GDM1 (cell line): ENCODE results near the gene ATP6V0D1.
A peak's percentile ranks its signal among the peaks of the same experiment; 100 is the strongest.

Source experiments
- DNase-seq: peaks from one replicate; lab custom pipeline; 2025; lab: John Stamatoyannopoulos, UW

Gene ATP6V0D1

DNA sequence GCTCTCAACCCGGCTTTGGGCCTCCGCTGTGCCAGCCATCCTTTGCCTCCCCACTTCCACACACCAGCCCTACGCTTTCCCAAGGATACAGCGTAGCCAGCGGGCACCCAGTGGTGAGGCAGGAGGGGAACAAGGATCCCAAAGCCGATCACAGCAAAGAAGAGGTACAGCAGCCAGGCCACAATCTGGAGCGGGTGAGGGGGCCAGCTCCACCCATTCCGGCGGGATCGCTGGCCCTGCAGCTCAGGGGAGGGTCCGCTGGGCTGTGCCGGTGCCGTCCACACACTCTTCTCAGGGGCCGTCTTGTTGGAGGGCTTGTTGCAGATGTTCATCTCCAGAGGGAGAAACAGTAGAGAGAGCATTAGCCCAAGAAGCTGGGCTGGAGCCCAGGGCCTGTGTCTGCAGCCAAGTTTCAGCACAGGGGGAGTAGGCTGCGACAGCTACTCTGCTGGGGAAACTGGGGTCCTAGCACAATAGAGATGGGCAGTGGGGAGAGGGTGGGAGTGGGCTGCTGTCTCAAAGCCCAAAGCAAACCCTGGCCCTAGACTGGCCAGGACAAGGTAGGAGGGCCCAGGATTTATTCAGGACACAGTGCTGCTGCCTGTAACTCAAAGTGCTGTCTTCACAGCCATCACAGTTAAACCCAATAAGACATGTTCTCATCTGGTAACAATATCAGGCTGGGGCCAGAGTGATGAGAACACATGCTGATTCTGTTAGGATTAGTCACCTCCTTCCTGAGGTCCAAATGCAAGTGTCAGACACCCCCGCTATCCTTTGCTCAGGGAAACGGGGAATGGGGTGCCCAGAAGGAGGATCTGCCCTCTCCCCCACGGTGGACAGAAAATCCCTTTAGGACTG is 74.6 kb downstream of the ATP6V0D1 start:
- no peak for DNase-seq

DNA sequence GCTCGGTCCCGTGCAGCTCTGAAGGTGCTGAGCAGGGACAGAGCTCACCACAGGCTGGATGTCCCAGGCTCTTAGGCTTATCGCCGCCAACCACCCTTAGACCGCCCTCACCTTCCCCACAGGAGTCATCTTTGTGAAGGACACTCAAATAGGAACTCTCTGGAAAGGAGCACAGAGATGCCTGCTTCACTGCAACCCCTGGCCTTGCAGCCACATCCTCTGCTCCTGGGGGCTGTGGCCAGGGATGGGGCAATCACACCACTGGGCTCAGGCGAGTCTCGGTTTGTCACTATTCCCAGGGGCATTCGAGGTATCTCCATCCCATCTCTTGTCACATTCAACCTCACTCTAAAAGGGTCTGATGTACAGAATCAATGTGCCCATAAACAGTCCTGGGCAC is 75.6 kb downstream of the ATP6V0D1 start:
- DNase-seq = no peak

DNA sequence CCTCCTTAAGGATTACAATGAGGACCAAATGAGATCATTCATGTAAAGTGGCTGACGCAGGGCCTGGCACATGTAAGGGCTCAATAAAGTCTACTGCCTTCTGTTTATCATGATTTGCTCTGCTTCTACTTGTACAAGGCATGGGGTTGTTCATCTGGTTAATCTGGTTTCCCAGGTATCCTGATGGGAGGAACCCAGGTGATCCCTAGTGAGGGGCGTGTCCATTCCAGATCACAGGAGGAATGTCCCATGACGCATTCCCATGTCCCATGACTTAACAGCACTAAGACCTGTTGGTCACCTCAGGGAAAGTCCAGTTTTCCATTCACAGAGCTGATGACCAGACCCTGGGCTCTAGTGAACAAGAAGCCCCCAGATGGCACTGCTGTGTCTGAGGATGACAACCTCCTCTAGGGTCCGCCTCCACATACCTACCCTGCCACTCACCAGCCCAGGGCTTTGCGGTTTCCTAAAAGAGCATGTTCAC is 76.2 kb downstream of the ATP6V0D1 start:
- DNase-seq = no peak

DNA sequence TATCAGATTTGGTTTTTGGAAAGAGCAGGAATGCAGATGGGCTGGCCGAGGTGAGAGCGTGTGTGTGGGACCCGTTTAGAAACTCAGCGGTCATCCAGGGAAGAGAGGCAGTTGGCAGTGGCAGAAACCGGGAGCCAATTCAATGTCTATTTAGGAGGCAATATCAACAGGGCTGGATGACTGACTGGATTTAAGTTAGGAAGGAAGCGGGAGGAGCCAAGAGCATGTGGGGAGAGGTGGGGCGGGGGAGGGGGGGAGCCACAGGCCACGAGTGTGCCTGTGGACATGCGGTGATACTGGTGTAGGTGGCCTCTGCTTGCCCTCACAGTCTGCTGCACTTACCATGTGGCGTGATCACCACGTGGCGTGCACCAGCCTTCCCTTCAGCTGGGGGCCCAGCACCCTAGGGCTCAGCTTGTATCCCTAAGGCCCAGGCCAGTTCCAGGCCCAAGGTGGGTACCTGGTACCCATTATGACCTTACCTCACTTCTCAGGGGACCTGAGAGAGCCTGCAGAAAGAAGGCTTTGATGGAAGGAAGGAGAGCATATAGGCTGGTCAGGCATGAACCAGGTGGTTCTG is 76.9 kb downstream of the ATP6V0D1 start:
- DNase-seq = peak; percentile 5

DNA sequence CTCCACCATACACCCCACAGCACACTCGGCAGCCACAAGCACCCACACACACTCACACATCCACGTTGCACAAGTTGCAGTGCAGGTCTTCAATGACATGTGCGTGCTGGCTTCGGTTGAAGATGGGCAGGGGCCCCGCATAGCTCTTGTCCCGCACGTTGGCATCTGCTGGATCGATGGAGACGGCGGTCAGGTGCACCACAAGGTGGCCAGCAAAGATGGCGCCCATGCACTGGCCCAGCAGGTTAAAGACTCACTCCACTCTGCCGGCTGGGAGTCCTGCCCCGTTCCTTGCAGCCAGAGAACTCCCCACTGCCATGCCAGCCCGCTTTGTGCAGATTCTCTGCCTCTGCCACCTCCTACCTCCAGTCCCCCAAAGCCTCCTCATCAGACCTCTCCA is 80.1 kb downstream of the ATP6V0D1 start:
- no peak for DNase-seq

DNA sequence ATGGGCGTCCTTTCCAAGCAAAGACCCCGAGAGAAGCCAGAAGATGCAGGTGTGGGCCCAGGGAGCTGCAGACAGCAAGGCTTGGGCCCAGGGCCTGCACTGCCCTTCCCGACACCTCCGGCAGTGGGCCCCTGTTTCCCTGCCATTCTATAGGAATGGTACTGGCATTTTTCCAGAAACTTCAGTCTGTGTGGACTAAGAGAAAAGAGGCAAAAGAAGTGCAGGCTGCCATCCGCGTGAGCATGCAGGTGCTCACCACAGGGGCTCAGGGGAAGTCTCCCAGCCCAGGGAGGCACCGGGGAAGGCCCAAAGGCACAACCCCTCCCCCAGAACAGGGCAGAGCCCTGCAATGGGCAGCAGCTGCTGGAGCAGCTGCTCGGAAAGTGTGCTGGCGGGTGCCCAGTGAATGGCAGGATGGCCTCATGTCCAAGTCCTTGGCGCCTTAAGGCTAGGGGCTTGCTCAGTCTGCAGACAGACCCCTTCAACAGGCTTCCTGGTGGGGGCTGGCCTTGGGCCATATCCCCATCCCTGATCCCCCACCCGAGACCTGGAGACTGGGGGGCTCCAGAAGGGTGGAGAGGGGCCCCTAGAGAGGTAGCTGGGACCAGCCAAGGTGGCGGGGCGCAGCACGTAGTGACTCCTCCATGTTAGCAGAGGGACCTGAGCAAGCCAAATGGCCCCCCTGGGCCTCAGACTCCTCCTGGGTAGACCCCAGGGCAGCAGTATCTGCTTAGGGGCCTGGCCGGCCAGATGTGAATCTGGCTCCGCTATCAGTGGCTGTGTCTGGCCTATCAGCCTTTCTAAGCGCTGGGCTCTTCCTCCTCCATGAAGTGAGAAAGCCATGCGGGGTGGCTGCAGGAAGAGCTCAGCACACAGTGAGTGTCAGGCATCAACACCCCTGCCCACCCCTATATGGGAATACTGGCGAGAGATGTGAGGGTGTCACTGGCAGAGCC is 80.9 kb downstream of the ATP6V0D1 start:
- no peak for DNase-seq

DNA sequence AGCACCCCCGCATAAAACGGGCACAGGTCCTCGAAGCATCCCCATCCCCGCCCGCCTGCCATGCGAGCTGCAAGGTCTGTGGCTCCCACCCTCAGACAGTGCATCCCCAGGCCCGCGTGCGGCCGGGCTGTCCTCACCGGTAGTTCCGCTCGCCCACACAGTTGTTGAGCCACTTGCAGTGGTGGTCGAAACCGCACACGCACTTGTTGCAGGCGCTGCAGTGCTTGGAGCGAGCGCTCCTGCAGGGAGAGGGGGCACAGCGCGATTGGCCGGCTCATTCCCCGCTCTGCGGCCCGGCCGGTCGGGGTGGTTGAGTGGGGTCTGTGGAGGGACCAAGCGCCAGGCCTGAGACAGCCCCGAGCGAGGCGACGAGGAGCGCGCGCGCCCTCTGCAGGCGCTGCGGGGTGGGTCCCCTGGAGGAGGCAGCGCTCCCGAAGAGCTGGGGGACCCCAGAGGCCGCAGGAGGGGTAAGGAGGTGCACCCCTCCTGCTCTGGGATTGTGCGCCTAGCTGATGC is 81.7 kb downstream of the ATP6V0D1 start:
- no peak for DNase-seq

DNA sequence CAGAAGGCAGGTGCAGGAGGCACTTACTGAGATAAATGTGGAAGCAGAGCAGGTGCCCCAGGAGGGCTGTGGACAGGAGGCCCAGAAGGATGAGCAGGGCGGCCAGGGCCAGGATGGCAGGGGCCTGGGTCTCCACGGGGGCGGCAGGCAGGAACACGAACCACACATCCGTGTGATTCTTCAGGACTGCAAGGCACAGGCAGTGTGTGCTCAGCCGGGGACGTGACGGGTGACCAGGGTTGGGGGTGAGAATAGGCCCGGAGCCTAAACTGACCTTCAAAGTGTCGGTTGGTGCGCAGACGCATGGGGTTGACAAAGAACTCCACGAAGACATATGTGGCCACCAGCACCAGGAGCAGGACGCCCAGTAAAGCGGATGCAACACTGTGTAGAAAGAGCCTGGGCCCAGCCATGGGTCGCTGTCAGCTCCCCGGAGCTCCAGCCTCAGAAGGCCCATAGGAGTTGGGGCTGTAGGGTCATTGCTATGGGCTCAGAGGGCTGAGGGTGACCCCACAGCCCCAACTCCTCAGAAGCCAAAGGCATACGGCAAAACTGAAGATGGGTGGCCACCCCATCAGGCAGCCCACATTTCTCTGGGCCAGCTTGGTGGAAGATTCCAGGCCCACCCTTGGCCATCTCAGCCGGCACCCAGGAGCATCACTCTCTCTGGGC is 82.3 kb downstream of the ATP6V0D1 start:
- DNase-seq = no peak

DNA sequence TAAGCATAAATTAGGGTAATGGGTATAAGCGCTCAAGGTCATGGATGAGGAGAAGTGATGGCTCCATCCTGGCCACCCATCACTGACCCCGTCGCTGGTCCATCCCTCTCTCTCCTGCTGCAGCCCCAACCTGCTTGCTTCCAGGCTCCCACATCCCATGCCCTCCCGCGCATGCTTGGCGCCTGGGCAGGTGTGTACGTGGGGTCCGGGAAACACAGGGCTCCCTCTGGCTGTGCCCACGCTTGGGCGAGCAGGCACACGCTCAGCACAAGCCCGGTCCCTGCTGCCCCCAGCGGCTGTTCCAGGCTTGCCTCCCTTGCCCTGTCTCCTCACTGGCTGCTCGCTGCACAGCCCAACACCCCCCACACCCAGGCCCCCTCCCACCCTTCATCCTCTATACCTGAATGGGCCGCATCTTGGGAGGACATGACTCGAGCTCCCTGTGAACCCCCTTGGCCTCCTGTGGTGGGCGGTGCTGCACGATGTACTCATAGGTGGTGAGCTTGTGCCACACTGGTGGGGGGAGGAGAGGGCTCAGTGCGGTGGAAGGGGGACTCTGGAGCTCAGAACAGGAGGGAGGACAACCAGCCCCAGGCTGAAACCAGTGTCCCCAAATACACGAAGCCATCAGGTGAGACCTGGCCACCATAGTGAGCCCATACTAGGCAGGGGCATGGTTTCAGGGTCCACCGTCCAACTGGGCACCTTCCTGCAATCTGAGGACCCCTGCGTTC is 83.0 kb downstream of the ATP6V0D1 start:
- DNase-seq = no peak

DNA sequence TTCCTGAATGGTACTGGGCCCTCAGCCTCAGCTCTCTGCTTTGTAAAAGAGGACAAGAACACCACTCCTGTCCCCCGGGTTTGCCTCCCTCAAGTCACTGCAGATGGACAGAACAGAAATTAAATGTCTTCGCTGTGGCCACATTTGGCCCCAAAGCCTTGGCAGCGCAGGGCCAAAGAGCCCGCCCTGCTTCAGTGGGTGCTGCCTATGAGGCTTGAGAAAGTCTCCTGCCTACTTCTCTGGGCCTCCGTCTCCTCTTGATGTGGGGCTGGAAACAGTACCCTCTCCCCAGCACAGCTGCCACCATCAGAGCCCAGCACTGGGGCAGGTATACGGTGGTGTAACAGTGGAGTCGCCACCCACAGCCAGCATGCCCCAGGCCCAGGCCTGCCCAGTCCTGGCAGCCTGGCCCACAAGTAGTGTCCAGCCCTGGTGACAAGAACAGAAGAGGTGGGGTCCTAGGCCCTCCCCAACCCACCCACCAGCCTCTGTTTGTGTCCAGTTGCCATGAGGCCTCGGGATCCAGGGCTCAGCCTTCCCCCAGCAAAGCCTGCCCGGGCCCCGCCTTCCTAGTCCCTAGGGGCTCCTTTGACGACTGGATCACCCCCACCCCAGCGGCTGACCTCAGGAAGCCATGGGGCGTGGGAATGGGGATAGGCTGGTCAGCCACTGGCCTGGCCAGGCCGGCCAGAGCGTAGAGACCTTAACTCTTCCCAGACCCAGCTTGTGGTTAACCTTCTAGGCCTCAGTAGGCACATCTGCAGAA is 83.7 kb downstream of the ATP6V0D1 start:
- no peak for DNase-seq

DNA sequence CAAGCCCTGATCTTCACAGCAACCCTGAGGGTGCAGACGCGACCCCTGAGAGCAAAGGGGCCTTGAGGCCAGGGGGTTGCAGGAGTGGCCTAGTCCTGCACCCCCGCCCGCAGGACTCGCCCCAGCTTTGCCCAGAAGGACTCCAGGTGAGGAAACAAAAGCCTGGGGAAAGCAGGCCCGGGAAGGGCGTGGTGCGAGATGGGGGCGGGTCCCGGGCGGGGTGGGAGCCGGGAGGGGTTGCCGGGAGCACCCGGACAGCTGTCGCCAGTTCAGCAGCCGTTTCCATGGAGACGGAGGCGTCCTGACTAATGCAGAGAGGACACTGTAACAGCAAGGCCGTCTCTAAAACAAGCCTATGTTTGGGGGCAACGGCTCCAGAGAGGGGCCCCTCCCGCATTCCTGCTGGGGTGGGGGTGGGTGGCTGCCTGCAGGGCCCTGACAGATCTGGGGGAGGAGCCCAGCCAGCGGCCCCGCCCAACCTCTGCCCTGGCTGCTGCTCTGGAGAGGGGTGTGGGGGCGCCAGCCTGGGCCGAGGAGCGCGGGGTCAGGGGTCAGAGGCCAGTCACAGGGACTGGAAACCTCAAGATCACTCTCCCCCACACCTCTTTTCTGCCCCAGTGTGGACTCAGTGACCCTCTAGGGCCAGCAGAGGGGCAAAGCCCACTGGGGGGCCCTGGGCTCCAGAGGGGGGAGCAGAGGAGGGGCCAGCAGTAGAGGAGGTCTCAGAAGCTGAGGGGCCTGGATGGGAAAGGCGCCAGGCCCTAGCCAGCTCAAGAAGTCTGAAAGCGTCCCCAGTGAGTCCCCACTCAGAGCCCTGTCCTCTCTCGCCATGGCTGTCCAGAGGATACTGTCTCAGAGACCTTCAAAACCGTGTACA is 84.6 kb downstream of the ATP6V0D1 start:
- DNase-seq = no peak

DNA sequence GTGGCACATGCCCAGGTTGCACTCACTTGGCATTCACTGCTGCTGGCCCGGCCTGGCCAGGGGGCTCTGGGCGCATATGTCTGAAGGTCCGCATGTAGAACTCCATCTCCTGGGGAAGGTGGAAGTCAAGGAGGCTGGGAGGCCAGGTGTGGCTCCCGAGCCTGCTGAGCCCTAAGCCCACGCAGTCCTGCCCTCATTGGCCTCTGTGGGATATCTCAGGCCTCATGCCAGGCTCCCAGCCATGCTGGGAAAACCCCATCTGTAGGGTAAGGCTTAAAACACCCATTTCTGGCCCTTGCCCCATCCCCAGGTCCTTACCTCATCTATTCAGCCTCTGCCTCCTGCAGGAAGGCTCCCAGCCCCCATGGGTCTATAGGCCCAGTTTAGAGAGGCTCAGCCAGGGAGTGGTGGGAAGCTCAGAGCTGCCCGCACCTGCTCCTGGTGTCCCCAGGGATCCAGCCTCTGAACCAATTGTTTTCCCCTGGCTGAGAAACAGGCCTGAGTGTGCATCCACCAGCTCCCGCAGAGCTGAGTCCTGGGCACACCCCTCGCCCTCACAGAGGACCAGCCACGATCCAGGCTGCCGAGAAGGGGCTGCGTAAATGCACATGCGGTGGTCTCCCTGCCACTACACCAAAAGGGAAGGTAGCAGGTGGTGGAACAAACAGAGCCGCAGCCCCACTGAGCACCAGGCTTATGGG is 85.3 kb downstream of the ATP6V0D1 start:
- no peak for DNase-seq

DNA sequence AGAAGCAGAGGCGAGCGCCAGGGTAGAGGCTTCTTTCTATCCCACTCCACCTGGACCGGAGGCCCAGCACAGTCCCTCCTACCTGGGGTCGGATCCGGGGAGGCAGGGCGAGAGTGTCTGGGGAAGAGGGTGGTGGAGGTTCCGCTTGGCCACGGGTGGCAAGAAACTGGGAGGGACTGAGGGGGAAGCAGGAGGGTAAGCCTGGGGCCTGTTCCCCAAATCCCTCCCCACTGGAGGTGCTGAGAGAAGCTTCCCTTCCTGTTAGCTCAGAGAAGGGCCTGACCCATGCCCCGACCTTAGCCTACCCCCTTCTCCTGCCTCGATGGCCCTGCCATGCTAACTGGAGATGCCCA is 85.9 kb downstream of the ATP6V0D1 start:
- DNase-seq = no peak

DNA sequence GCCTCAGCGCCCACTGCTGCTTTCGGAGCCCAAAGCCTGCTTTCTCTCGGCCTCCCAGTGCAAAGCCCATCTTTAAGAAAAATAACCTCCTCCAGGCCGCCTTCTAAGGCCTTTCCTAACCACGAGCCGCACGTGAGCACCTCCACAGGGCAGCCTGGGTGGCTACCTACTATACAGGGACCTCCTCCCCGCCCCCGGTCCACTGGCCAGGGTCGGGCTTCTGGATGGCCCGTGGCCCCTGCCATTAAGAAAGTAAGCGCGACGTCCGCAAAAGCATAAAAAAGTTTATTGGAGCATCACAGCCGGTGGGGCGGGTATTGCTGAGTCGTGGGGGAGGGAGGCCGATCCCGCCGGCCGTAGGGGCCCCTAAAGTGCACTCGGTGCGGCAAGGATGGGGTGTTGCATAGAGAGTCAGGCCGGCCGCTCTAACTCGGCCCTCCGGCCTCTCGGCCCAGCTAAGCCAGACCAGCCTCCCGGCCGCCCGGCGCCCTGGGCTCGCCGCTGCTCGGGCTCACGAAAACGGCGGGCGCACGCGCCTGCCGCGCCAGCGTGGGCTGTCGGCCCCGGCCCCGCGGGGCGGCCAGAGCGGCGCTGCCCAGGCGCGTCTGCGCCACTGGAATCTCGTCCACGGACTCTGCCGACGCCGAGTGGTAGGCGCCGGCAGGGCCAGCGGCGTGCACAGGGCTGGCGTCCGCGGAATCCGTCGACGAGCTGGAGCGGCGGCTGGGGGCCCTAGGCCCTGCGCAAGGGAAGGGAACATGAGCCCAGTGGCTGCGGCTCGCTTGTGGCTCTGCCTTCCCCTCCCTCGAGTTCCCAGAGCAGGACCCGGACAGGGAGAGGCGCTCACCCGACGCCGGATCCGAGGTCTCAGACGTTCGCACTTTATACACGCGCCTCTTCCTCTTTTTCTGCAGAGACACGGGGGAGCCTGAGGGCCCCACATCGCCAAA is 86.5 kb downstream of the ATP6V0D1 start:
- DNase-seq = no peak

DNA sequence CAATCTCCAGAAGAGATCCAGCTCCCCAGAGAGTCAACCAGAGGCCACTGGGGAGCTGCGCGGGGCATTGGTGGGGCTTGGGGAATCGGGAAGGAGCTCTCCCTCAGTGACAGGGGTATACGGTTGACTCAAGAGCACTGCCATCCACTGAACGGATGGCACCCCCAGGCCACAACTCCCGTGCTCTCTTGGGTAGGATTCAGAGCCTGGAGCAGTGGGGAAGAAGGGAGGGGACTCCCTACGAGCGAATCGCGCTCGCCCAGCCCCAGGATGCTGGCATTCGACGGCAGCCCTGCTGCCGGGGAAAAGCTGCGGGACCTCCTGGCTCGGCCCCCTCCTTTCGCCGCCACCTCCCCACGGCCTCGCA is 87.2 kb downstream of the ATP6V0D1 start:
- DNase-seq = no peak

DNA sequence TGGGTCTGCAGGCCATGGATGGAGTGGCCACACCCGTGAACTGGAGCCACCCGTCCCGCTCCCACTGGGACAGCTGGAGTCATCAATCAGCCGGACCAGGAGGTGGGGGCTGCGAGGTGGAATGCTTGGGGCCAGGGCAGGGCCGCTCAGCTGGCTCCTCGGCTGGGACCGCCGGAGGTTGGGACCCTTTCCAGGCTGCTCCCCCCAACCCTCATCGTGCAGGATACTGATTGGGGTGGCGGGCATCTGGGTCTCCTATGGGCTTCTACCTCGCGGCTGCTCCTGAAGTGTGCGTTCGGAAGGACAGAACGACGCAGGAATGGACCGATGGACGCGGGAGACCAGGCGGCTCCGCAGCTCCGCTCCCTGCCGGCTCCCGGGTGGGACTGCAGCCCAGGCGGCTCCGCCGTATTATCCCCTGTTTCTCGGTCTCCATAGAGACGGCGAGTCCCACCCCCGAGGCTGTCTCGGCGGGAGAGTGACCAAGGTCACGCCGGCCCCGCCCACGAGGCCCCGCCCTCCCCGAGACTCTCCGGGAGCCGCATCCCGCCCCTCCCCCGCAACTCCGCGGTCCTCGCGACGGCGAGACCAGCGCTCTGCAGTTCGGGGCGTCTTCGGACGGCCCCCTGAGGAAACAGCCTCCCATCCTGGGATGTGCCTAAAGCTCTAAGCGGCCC is 87.7 kb downstream of the ATP6V0D1 start, which contains the start of gene TPPP3:
TPPP3 (minus strand) TSS at position 388 of the 677 bp plus-strand sequence. CDS start 2,387 bp downstream, outside the sequence.
- DNase-seq = no peak
